CD4-positive, alpha-beta T cell treated with Interleukin-10 for 1 hour (primary cell): ENCODE data around the gene CD302.
"Not testable (repeated sequence)": the region's sequence is repeated elsewhere in the genome, so short reads cannot be mapped to it uniquely, and the experiment has no call there.

Experiments
- DNase-seq: peaks from one replicate; pipeline ENCODE4 v3.0.0-alpha.2; 2020

The CD302 gene

DNA sequence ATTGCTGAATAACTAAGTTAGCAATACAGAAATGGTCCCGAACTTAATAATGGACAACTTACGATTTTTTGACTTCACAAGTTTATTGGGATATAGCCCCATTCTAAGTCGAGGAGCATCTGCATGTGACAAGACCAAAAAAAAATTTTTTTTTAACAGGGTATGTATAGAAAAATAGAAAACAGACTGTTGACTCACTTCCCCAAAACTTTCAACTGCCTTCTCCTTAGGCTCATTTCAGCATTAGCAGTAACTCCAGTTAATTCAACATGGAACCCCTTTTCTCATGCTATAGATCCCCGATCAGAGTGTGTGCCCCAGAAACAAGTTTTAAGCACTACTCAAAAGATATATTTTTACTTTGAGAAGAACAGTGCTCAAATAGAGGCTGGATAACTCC lies 5.4 kb downstream of the CD302 start:
- DNase-seq = no peak

DNA sequence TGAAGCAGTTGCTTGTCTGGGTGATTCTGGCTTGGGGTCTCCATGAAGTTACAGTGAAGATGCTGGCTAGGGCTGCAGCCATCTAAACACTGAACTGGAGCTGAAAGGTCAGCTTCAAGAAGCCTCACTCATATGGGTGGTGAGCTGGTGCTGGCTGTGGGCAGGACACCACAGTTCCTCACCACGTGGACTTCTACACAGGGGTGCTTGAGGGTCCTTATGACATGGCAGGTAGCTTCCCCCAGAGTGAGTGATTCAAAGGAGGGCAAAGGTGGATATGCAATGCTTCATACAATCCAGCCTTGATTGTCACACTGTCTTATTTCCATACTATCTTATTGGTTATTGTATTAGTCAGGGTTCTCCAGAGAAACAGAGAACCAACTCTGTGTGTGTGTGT lies 6.0 kb downstream of the CD302 start:
- no peak for DNase-seq

DNA sequence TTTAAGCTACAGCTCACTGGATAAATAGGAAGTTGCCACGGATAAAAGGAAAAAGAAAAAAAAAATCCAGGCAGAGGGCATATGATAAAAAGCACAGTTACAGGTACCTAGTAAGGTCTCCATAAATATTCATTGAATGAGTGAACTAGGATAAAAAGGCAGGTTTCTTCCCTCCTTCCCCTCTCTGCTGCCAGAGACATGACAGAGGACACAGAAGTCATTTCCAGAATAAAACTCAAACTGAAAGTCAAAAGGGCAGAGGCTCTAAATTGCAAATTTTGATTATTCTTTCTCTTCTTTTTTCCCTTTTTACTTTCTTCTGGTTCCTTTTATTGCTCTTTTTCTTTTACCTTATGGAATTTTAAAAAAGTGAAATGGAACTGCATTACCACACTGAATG lies 7.7 kb downstream of the CD302 start:
- DNase-seq = no peak

DNA sequence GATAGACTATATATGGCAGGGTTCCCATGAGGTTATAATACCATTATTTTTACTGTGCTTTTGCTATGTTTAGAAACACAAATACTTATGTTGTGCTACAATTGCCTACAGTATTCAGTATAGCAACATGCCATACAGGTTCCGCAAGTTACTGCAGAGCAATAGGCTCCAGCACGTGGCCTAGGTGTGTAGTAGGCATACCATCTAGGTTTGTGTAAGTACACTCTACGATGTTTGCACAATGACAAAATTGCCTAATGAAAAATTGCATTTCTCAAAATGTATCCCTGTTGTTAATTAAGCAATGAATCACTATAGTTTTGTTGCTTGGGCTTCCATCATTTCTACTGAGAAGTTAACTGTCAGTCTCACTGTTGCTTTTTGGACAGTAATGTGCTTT lies 9.8 kb downstream of the CD302 start:
- no peak for DNase-seq

DNA sequence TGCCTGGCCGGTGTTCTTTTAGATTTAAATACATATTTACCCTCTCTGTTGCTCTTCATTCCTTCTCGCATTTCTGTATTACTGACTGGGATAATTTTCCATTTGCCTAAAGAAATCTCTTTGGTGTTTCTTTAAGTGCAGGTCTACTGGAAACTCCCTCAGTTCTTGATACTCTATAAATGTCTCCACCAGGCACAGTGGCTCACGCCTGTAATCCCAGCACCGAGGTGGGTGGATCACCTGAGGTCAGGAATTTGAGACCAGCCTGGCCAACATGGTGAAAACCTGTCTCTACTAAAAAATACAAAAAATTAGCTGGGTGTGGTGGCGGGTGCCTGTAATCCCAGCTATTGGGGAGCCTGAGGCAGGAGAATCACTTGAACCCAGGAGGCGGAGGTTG lies 10.4 kb downstream of the CD302 start:
- not testable (repeated sequence) for DNase-seq

DNA sequence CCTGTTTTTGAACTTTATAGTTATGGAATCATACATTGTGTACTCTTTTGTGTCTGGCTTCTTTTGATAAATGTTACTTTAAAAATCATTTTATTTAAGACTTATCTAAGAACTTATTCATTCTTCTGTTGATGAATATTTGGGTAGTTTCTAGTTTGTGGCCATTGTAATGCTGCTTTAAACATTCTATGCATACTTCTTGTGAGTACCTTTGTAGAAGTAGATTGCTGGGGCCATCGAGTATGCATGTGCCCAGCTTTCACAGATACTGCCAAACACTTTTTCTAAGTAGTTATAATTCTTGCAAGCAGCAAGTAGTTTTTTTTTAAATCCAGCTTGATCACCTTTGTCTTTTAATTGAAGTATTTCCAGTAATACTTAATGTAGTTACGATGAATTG lies 11.1 kb downstream of the CD302 start:
- DNase-seq = no peak

DNA sequence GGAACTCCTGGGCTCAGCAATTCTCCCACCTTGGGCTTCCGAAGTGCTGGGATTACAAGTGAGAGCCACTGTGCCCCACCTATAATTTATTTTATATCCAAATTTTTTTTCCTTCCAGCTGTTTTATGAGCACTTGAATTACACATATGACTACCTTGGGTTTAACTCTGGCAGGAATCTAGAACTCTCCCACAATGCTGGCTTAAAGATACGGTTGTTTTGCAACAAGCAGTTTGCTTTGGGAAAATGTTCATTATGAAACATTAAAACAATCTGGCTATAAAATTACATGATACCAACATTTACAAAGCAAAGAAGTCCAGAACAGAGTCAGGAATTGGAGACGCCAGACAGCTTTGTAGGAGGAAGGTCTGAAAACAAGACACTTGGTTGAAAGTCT lies 12.8 kb downstream of the CD302 start:
- DNase-seq = no peak

DNA sequence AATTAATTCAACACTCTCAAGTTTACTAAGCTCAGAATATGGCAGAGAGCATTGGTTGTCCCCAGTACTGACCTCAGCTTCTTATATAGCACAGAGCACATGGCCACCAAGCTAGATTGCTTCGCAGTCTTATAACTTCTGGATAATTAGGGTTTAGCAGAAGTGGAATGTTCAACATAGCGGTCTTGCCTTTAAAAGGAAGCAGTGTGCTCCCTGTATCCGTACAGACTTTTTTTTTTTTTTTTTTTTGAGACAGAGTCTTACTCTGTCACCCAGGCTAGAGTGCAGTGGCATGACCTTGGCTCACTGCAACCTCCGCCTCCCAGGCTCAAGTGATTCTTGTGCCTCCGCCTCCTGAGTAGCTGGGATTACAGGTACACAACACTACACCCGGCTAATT lies 13.3 kb downstream of the CD302 start:
- not testable (repeated sequence) for DNase-seq

DNA sequence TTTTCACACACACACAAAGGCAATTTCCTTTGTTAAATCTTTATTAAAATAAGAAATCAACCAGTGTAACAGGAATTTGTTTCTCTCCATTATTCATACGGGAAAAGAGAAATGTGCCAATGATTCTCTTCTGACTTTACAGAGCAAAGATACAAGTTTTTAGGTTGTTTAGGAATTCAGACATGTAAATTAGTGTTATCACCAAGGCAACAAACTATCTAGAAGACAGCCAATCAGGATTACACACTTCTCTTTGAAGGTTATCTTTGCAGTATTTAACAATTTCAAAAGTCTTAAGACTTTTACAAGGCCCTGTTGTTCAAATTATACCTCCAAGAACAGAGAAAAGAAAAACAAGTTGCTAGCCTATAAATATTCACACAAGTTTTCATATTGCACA lies 14.5 kb downstream of the CD302 start:
- DNase-seq = no peak

DNA sequence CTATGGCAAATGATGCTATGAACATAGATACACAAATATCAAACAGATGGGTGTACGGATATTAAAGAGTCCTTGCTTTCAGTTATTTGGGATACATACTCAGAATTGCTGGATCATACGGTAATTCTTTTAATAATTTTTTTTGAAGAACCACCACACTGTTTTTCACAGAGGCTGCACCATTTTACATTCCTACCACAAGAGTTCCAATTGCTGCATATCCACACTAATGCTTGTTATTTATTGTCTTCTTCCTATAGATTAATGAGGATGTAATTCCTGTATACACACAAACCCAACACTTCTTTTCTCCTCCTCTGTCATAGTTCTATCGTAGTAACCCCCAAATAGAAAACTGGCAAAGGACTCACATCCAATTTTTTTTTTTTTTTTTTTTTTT lies 21.7 kb downstream of the CD302 start:
- no peak for DNase-seq

DNA sequence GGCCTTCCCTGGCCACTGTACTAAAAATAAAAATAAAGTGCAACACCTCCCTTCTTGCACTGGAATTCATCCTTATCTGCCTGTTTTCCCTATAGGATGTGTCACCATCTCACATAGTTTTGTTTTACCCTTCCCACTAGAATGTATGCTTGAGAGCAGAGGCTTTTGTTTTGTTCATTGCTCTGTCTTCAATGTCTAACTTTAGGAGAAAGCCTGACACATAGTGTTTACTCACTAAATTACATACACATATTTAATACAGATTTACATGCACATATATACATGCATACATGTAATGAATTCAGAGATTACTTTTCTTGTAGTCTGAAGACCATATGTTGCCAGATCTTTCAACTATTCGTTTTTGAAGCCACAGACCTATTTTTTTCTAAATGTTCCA lies 23.0 kb downstream of the CD302 start:
- DNase-seq = no peak

DNA sequence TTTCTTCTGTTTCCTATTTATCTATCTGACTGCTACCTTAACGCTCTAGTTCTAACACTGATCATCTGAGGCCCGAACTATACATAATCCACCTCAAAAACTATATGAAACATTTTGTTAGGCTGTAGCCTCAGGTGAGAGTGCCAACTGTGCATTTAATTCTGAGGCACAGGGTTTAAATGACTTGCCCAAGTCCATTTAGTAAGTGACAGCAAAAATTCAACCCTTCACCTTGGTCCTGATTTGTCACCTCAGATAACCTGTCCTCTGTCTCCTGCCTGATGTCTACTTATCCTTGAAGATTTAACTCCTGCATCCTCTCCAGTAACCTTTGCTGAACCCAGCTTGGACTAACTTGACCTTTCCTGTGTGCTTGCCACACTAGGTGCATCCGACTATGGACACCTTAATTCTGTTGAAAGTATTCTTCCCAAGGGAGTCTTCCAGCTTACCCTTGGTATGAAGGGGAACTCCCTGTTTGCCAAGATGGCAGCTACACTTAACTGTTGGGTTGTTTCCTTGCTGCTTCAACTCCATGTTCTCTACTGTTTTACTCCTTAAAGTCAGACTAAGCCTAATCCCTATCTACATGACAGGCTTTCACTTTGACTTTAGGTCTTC lies 23.5 kb downstream of the CD302 start:
- DNase-seq = no peak

DNA sequence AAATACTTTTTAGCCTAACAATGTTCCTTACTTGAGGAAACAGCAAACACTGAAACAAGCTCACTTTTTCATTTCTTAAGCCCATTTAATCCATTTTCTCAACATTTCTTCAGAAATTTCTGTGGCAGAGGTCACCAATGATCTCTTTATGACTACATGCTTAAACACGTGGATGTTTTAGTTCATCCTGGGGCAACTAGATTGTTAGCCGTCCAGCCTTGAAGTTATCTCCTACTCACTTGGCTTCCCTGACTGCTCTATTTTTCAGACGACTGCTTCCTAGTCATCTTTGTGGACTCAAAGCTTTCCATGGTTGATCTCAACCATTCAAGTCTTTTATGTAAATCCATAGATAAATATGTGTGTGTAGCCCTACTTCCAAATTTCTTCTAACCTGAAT lies 24.1 kb downstream of the CD302 start:
- no peak for DNase-seq

DNA sequence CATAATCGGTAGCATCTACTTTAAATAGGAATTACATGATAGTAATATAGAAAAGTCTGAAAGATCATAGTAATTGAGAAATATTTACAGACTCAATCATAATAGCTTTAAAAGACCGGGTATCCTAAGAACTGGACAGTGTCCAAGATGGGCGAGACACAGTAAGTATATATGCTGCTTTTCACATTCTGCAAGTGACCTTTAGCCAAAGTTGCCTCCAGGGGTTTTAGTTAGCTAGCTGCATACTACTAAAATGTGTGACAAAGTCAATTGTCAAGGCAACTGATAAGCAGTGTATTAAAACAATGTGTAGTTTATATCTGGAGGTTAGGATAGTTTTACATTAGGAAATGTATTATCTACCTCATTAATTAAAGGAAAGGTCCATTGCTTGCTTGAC lies 24.6 kb downstream of the CD302 start:
- no peak for DNase-seq

DNA sequence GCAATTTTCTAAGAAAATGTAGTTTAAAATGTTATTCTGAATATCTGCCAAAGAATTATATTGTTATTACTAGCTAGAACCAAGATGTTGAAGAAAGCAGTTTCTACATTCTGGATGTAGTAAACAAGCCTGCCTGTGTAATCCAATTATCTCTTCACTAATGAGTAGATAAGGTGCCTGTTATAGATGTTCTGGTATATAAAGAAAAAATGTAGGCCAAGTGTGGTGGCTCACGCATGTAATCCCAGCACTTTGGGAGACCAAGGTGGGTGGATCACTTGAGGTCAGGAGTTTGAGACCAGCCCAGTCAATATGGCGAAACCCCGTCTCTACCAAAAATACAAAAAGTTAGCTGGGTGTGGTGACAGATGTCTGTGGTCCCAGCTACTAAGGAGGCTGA lies 28.9 kb downstream of the CD302 start:
- DNase-seq = no peak

DNA sequence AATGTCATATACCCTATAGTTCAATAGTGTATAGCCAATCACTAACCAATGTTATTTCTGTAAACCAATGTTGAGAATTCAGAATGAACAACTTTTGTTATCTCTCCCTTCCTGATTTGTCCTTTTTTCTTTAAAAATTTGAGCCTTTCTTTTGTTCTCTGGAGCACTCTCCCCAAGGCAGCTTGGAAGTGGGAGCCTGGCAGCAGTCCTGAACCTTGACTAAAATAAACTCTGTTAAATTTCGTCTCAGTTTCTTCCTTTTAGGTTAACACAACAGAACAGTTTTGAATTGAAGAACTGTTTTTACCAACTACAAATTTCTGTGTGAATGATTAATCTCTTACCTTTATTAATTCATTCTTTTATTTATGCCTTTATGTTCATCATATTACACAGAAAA lies 35.9 kb downstream of the CD302 start:
- DNase-seq = no peak

DNA sequence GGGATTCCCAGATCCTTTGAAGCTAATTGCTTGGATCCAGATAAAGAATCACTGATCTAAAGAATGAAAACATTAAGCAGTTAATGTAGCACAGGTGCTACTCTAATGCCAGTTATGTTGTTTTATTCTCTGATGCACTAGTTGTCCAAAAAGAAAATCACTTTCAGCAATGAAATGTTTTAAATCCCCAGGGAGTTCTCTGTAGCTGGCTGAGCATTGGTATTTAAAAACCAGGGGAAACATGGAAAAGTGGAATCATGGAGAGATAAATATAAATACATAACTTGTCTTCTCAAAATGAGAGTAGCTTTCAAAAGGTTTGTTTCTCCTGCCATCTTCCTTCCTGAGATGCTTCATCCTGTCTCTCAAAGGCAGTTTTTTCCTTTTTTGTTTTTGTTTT lies 37.7 kb downstream of the CD302 start:
- DNase-seq = no peak

DNA sequence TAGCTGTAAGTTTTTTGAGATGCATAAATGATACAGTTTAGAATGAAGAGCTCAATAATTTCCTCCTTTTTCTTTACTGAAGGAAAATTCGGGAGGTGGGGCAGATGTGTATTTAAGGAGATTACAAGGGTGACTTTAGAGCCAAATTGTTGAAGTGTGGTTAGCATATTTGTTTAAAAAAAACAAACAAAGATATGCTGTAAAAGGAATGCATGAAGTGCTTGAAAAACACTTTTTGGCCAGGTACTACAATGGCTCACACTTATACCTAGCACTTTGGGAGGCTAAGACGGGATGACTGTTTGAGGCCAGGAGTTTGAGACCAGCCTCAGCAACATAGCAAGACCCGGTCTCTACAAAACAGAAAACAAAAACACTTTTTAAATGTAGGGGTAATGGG lies 38.4 kb downstream of the CD302 start:
- DNase-seq = no peak

DNA sequence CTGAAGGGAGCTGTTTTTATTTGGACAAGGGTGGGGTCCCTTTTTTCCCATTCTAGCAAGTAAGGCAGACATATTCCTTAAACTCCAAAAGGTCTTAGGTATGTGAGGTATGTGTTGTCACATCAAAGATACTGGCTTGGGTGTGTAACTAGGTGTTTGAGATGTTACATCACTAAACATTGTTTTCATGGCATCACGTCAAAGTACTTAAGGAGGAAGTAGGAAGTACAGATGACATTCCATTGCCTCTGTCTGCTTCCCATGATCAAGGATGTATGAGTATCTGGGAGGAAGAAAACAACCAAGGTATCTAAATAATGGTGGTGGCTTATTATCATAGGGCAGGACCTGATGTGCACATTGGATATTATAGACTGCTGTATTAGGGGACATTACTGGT lies 39.3 kb downstream of the CD302 start:
- no peak for DNase-seq

DNA sequence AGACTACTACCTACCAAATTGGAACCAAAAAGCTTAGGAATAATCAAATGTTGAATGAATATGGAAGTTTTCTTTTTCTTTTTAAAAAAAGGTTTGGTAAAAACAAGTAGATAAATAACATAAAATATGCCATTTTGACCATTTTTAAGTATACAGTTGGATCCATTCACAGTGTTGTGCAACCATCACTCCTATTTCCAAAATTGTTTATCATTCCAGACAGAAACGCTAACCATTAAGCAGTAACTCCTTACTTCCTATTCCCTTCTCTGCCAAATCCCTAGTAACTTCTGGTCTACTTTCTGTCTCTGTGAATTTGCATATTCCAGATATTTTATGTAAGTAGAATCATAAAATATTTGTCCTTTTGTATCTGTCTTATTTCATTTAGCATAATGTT lies 39.8 kb downstream of the CD302 start:
- no peak for DNase-seq

DNA sequence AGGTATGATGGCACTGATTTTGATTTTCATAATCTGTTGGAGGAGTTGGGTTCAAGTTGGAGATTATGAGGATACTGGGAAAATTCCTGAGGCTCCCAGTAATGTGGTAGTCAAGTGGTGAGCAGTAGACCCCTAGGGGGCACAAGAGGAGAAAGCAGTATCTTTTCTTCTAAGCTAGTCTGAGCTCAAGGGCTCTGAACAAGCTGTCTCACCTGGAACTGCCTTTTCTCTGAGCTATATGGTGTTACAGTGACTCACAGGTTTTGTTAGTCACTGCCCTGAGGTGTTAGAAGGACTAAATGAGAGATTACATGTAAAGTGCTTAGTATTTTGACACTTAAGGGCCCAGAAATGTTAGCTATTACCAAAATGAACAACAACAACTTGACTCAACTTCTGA lies 42.2 kb downstream of the CD302 start:
- DNase-seq = no peak

DNA sequence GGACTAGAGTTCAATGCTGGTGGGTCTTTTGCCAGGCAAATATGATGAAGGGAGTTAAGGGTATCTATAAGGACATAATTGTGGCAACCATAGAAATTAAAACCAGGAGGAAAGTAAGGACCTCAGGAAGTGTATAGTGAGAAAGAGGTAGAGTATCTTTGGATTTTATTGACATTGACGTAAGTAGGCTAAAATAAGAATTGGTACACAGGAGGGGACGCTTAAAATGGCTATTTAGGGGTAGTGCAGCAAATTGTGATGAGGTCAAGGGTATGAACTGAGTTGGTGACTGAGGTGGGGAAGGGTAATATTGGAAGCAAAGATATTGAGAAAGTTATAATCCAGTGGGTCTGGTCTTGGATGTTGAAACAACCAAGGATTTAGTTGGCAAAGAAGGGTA lies 43.0 kb downstream of the CD302 start:
- DNase-seq = no peak

DNA sequence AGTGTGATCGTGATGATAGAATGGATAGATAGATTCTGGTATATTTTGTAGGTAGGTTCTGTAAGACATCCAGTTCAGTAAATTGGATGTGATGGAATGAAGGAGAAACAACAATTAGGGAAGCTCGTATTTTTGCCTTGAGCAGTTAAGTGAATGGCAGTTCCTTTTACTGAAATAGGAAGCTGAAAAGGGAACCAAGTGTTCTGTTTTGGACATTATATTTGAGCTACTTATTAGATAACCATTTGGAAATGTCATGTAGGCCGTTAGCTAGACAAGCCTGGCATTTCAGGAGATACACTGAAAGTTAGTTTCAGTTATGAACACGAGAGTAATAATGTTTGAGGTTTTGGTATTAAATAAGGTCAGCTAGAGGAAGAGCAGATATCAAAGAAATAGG lies 44.2 kb downstream of the CD302 start:
- no peak for DNase-seq

DNA sequence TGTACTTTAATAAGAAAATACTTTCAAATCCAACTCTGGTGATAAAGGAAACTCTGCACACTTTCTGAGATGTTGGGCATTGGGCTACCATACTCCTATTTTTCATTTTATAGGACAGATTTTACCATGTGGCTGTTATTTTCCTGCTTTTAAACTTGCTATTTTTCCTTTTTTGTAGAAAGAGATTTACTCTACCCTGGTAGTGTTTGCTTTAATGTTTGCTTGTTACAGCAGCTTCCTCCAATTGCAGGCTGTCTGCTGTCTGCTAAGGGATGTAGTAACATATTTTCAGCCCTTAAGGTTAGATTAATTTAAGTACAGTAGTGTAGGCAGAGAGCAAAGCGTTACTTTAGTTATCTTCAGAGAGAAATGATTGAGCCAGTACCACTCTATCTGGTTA lies 47.1 kb downstream of the CD302 start:
- DNase-seq = no peak

DNA sequence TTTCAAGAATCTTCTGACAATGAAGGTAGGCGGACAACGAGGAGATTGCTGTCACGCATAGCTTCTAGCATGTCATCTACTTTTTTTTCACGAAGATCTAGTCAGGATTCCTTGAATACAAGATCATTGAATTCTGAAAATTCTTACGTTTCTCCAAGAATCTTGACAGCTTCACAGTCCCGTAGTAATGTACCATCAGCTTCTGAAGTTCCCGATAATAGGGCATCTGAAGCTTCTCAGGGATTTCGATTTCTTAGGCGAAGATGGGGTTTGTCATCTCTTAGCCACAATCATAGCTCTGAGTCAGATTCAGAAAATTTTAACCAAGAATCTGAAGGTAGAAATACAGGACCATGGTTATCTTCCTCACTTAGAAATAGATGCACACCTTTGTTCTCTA lies 49.9 kb downstream of the CD302 start:
- no peak for DNase-seq

DNA sequence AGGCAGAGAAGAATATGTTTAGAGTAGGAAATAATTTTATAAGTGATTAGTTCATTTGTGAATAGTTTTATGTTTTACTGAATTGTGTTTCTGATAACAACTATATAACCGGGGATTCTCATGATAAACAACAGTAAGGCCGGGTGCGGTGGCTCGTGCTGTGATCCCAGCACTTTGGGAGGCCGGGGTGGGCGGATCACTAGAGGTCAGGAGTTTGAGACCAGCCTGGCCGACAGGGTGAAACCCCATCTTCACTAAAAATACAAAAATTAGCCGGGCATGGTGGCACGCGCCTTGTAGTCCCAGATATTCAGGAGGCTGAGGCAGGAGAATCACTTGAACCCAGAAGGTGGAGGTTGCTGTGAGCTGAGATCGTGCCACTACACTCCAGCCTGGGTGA lies 52.8 kb downstream of the CD302 start:
- not testable (repeated sequence) for DNase-seq
